Keratinocyte (primary cell): Measurements from ENCODE around the gene SURF6. TPM values are rescaled to one million over a fixed set of nuclear protein-coding genes. Genes with fewer than 3 reads are reported as not detected.

Experiments used
- DNase-seq: peaks from one replicate; pipeline ENCODE4 v3.0.0-alpha.2; 2011; ENCODE audit warnings: low read depth, missing footprints, low spot score
- FAIRE-seq: peaks from 2 replicates; lab custom pipeline; 2011; peaks lifted over from hg19 to GRCh38; lab: Jason Lieb, UNC
- H2AFZ ChIP-seq: 2 replicates; pipeline ENCODE4 v1.6.0; 2012; ENCODE audit warnings: low read length, control low read depth, inconsistent platforms; ENCODE audit not compliant: control insufficient read depth
- H3K27ac ChIP-seq: 2 replicates; pipeline ENCODE4 v1.5.1; 2011; ENCODE audit warnings: low read length; ENCODE audit not compliant: control insufficient read depth, insufficient read depth
- H3K27me3 ChIP-seq: 3 replicates; pipeline ENCODE4 v1.6.0; 2011; ENCODE audit warnings: low read length; ENCODE audit not compliant: control insufficient read depth, insufficient read depth; ENCODE audit errors: extremely low read depth
- H3K36me3 ChIP-seq, 2 experiments: 2 replicates in 1 of 2; 3 replicates in 1 of 2; pipeline ENCODE4 v1.5.1; 2011; ENCODE audit warnings: low read length in 2 of 2, mild to moderate bottlenecking in 1 of 2; ENCODE audit not compliant: control insufficient read depth in 2 of 2, insufficient read depth in 2 of 2; ENCODE audit errors: extremely low read depth in 1 of 2
- H3K4me1 ChIP-seq: 3 replicates; pipeline ENCODE4 v1.5.1; 2011; ENCODE audit warnings: low read length; ENCODE audit not compliant: control insufficient read depth, insufficient read depth; ENCODE audit errors: extremely low read depth
- H3K4me2 ChIP-seq: 3 replicates; pipeline ENCODE4 v1.6.0; 2011; ENCODE audit warnings: low read depth, low read length; ENCODE audit not compliant: control insufficient read depth, insufficient read depth; ENCODE audit errors: extremely low read depth
- H3K4me3 ChIP-seq, 3 experiments: fragments of 200-600 bp in 1 of 3; sonication (generic) in 1 of 3; 2 replicates in 2 of 3; 3 replicates in 1 of 3; pipeline ENCODE4 v1.5.1; 2011 to 2016; ENCODE audit warnings: low read length in 3 of 3, mild to moderate bottlenecking in 3 of 3, control low read depth in 2 of 3, inconsistent platforms in 1 of 3, low read depth in 1 of 3, mixed read lengths in 1 of 3, mixed run types in 1 of 3, moderate library complexity in 1 of 3; ENCODE audit not compliant: control insufficient read depth in 2 of 3, insufficient read depth in 2 of 3; ENCODE audit errors: extremely low read depth in 1 of 3
- H3K79me2 ChIP-seq: 2 replicates; pipeline ENCODE4 v1.6.0; 2012; ENCODE audit warnings: low read length; ENCODE audit not compliant: control insufficient read depth, insufficient read depth
- H3K9ac ChIP-seq: 3 replicates; pipeline ENCODE4 v1.6.0; 2011; ENCODE audit warnings: low read length; ENCODE audit not compliant: control insufficient read depth, insufficient read depth; ENCODE audit errors: extremely low read depth
- H3K9me1 ChIP-seq: 3 replicates; pipeline ENCODE4 v1.6.0; 2011; ENCODE audit warnings: low read length; ENCODE audit not compliant: control insufficient read depth, insufficient read depth; ENCODE audit errors: extremely low read depth
- H3K9me3 ChIP-seq: 2 replicates; pipeline ENCODE4 v1.5.1; 2012; ENCODE audit warnings: low read depth, low read length; ENCODE audit not compliant: control insufficient read depth
- H4K20me1 ChIP-seq: 3 replicates; pipeline ENCODE4 v1.6.0; 2011; ENCODE audit warnings: low read length; ENCODE audit not compliant: control insufficient read depth, insufficient read depth; ENCODE audit errors: extremely low read depth
- CTCF ChIP-seq, 3 experiments: IDR thresholded peaks in 1 of 3; conservative IDR thresholded peaks in 1 of 3; optimal IDR thresholded peaks in 1 of 3; 2 replicates in 2 of 3; 3 replicates in 1 of 3; pipeline versions ENCODE3 to v1.5.1; 2011; ENCODE audit warnings: low read length in 3 of 3, mild to moderate bottlenecking in 3 of 3, moderate library complexity in 2 of 3, control low read depth in 1 of 3, inconsistent platforms in 1 of 3; ENCODE audit not compliant: insufficient read depth in 2 of 3; ENCODE audit errors: extremely low read depth in 1 of 3
- EZH2 ChIP-seq: IDR thresholded peaks from one replicate; pipeline ENCODE4 v1.6.1; 2012; ENCODE audit warnings: inconsistent platforms, mild to moderate bottlenecking, low read length, moderate library complexity
- dilution Hi-C: fragments of 300-500 bp; cut with MboI; formaldehyde crosslinking; loops from one replicate; pipeline ENCODE4 v1.7.0; 2020; ENCODE audit warnings: low sequenced_read_pairs; ENCODE audit not compliant: extremely low pct_ligation_motif_present
- polyA plus RNA-seq, 5 experiments: library from polyadenylated mRNA; depleted of rRNA in 3 of 5; stranded (reverse) in 3 of 5; stranded (forward) in 1 of 5; unstranded in 1 of 5; fragments of >200 nt; gene quantifications; 1 replicate in 1 of 5; 2 replicates in 3 of 5; 3 replicates in 1 of 5; pipeline versions ENCODE4 v1.2.1 to v1.2.3, GENCODE V29; 2011 to 2012; ENCODE audit warnings: missing spikeins in 2 of 5, low read depth in 1 of 5, low replicate concordance in 1 of 5

The SURF6 gene
- polyA plus RNA-seq, 1 donor (not counting 4 experiments of a cell fraction or from before 2014, with no cell fraction given) = 13.0 TPM

GRCh38 chr9:133304477-133305377, 31.3 kb downstream of the SURF6 start:
- no peak for FAIRE-seq
- no peaks in the 10 kb centered on the region for H3K9me3 ChIP-seq
- no peak overlapping the region for H3K4me3 ChIP-seq
- peaks cover 4% of the 10 kb centered on the region for H3K27me3 ChIP-seq
- no peaks in the 10 kb centered on the region for H3K9me1 ChIP-seq
- DNase-seq = no peak
- no peaks in the 10 kb centered on the region for H4K20me1 ChIP-seq
- dilution Hi-C loops = no loop called here
- no peak overlapping the region for H3K9ac ChIP-seq
- H3K4me1 ChIP-seq = no peaks in the 10 kb centered on the region
- no peak overlapping the region for H2AFZ ChIP-seq
- no peaks in the 10 kb centered on the region for H3K79me2 ChIP-seq
- no peak overlapping the region for H3K27ac ChIP-seq
- no peak for TF ChIP-seq EZH2
- TF ChIP-seq CTCF (optimal IDR thresholded peaks at IDR 0.05 in 1 of 3, IDR thresholded peaks at IDR 0.05 in 1 of 3, conservative IDR thresholded peaks at IDR 0.05 in 1 of 3; ENCODE audit: extremely low read depth in 1 of 3, insufficient read depth in 2 of 3, low read length in 3 of 3) = no peak
- no peak overlapping the region for H3K4me2 ChIP-seq
- H3K36me3 ChIP-seq = no peaks in the 10 kb centered on the region

GRCh38 chr9:133304158-133304470, 31.9 kb downstream of the SURF6 start:
- no peak for FAIRE-seq
- dilution Hi-C loops = no loop called here

More at GRCh38 chr9:133304158-133304470, 31.9 kb downstream of the SURF6 start:
- Histone ChIP-seq H3K4me2 (no peak overlapping the region), H3K27me3 (peaks cover 8% of the 10 kb centered on the region), H3K4me1 (no peaks in the 10 kb centered on the region), H3K36me3 (no peaks in the 10 kb centered on the region), H3K4me3 (no peak overlapping the region), H3K9me3 (no peaks in the 10 kb centered on the region), H3K27ac (no peak overlapping the region), H4K20me1 (no peaks in the 10 kb centered on the region), H3K9me1 (no peaks in the 10 kb centered on the region), H2AFZ (no peak overlapping the region), H3K9ac (no peak overlapping the region), H3K79me2 (no peaks in the 10 kb centered on the region)
- no peak for DNase-seq
- TF ChIP-seq CTCF (optimal IDR thresholded peaks at IDR 0.05 in 1 of 3, IDR thresholded peaks at IDR 0.05 in 1 of 3, conservative IDR thresholded peaks at IDR 0.05 in 1 of 3; ENCODE audit: extremely low read depth in 1 of 3, insufficient read depth in 2 of 3, low read length in 3 of 3) = no peak
- no peak for TF ChIP-seq EZH2
